ENCODE measurements around the gene SCN2B.

SCN2B gene

DNA sequence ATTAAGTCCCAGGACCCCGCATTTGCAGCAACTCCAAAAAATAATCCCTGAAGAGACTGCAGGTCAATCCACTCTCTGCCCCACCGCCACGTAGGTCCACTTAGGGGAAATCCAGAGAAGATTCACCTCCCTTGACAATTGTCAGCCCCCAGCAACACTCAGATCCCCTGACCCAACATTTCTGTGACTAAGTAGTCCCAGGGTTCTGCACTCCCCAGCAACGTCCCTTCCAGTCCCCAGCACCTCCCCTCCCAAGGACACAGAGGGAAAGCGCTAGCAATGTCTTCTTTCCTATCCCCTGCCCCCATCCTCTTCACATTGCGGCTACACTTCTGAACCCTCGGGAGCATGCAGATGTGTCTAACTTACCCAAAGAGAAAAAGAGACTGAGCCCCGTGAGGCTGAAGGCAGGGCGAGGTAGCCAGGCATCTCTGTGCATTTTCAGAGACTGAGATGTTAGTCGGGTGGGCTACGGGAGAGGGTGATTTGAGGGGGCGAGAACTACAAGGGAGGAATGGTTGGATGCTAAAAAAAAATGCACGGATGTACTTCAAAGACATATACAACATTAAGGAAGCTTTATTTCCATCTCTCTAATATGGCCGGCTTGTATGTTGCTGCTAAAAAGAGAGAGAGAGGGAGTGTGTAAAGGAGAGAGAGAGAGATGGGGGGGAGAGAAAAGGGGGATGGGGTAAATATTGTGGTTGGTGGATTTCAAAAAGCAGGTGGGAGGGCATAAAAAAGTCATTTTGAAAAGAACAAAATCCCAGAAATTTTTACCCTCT, at the start of gene SCN2B:
Gene SCN2B (minus strand): TSS at position 647 of the 785 bp plus-strand sequence. CDS start 208 bp downstream, at position 439.
- DNase-seq: no peak

DNA sequence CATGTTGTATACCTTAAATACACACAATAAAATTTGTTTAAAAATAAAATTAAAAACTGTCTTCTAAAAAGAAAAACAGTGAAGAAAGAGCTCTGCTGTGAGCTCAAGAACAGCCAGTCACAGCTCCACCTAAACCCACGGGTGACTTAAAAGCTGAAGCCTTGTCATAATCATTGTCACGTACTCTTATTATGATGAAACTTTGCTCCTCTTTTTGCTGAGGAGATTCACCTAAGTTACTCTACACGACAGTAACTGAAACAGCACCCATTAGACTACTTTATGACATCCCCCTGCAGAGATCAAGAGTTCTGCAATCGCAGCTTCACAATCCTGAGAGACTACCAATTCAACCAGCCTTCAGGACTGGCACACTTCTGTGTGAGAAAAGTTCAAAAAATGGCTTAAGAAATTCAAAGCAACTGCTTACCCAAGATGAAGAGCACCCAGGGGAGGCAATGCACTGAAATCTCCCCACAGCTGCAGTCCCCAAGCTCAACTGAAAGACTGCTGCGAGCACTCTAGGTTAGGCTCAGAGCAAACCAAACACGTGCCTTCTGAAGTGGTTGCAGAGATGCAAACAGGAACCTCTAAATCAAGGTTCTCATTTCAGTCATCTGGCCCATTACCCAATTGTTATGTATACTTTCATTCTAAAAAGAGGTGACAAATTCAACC, 48.2 kb upstream of the SCN2B start, which contains the start of gene JAML:
Gene JAML (minus strand): TSS at position 501 of the 678 bp plus-strand sequence. CDS start 10,145 bp downstream, outside the sequence.
- no peak for DNase-seq

DNA sequence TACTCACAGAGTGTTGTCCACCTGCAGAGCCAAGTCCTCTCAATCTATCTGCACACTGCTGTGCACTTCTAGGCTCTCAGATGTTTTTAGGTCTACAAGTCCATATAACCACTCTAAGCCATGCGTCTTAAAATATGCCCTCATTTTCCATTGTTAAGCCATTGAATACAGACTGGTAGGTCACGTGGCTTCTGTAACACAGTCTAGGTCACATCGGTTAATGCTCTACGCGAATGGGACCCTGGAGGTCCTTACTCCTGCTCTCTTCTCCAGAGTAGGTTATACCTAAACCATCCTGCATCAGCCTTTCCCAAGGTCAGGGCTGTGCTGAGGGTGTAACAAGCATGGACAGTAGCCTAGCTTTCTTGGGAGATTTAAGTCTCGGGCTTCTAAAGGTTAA, 47.6 kb upstream of the SCN2B start:
- DNase-seq: no peak

DNA sequence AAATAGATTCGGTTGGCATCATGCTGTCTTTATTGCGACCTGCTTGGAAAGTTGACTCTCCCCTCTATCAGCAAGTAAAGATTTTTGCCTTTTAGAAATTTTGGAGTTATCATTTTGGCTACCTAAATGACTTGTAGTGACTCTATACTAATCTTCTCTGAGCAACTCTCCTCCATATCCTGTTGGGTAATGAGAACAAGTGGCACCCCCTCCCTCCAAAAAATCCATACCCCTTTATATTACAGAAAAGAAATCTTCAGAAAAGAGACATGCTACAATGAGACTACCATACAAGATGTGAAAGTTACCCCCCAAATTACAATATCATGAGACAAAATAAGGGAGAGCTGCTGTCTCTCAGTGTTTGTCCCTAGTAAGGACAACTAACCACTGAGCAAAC, 47.1 kb upstream of the SCN2B start:
- no peak for DNase-seq

DNA sequence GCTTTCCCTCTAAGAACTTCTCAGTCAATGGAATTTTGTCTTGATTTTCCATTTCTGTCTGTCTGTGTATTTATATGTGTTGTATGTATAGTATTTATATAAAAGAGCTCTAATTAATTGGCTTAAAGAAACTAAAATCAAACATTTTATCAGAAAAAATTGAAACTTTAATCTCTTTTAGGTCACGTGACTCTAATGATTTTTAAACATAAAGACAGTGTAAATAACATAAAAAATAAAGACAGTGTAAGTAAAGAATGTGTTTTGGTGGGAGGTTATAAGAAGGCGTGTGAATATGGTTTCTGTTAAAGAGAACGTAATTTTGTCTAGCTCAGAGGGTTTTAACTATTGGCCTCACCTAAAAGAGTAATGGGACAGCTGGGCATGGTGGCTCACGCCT, 46.0 kb upstream of the SCN2B start:
- DNase-seq: no peak

GRCh38 chr11:118221419-118221818, 45.0 kb upstream of the SCN2B start:
- no peak for DNase-seq

DNA sequence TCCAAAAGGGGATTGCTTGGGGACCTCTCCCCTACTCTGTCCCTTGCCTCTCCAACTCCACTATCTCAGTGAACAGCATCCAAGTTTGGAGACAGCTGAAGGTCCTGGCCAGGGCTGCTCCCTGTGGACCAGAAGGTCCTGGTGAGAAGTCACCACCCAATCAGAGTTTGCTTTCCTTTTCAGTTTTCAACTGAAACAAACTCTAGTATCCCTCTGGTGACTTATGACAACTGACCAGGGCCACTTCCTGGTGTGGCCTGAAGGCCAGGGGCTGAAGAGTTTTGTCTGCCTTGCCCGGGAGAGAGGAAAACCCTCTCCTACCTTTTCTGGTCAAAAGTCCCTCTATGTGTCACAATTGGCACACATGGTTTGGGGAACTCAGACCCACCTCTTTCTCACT, 43.3 kb upstream of the SCN2B start:
- no peak for DNase-seq

DNA sequence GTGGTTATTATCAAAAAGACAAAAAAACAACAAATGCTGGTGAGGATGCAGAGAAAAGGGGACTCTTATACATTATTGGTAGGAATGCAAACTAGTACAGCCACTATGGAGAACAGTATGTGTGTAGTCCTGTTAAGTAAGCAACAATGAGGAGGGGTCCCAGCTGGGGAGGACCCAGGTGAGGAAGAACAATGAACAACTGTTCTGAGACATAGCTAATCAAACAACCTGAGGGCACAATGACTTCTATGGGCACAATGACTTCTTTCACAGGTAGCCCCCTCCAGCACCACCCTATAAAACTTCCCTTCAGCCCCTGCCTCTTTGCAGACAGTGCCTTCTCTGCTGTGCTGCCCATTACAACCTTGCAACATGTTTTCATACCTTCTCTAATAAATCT, 42.8 kb upstream of the SCN2B start:
- DNase-seq: no peak

DNA sequence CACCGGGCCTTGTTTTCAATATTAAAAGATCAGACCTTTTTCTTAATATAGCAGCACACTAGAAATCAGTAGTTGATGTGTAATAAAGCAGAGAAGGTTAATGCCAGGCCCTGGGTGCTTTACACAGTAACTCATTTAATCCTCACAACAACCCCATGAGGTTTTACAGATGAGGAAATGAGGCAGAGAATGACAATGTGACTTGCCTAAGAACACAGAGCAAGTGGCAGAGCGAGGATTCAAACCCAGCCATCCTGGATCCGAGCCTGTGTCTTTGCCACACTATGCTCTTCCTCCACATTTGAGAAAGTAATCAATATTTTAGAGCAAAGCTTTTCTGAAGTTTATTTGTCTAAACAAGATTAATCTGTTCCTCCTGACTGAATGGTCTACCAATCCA, 41.1 kb upstream of the SCN2B start:
- no peak for DNase-seq

DNA sequence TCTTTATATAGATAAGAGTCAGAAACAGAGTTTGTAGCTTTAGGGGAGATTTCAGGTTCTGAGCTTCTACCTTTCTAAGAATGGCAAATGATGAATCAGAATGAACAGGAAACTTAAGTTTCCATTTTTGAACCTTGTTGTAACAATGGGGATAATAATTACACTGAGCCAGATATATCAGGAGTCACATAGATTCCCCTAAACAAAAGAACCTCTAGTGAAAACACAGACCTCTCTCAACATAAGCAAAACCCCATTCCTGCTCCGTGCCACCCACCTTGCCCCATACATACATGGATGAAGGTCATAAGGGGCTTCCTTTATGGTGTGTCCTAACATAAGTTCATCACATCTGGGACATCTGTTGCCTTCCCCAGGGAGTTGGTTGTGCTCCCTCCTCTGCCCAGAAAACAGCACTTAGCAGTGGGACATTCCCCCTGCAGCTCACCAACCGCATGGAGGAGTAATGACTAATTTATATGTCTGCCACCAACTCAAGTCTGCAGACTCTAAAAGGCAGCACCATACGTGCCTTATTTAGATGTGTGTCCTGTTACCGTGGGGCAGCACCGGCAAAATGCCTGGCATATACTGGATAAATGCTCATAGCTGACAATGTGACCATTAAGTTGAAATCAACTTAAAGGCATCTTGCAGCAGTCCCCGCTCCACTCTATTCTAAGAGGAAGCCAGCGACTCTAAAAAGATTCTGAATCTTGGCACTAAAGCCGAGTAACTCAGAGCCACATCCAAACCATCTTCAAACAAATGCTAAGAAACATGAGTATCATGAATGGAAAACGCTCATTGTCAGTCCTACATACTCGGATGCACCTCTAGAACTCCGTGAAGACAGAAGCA, 40.4 kb upstream of the SCN2B start:
- no peak for DNase-seq

DNA sequence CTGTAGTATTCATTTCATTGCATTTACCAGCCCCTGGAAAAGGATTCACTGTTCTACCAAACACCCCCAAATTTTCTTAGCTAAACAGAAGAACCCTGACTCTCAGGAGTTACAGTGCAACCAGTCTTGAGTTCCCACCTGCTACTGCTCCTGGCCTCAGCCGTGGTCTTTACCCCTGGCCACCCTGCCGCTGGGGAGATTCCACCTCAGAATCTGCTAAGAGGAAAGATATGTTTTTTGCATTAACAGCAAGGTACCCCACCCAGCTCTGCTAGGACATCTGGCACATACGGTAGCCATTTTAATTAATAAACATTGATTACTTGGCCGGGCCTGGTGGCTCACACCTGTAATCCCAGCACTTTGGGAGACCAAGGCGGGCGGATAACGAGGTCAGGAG, 39.3 kb upstream of the SCN2B start:
- DNase-seq: no peak

GRCh38 chr11:118215262-118215661, 38.8 kb upstream of the SCN2B start:
- no peak for DNase-seq

DNA sequence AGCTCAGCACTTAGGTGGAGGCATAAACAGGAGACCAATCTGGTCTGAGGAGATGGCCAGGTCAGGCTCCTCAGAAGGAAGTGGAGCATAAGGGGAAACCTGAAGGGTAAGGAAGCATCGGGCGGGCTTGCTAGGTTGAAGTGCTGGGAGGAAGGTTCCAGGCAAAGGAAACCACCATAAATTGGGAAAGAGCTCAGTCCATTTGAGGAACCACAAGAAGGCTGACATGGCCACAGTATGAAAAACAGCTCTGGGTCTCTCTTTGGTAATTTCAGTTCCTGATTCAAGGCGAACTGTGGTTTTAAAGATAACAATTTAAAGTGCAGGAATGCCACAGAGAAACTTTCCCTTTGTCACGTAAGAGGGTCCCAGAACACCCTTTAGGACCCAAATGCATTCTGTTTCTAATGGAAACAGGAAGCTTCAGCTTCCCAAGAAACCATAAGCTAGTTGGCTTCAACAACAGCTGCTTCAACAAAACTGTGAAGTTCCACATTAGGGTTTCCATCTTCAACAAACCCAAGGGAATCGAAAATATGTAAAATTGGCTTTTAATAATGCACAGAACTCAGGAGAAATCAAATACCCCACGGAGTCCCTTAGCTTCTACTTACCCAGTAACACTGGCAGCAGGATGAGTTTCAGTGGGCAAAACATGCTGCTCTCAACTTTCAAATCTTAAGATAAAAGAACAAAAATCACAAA, 37.9 kb upstream of the SCN2B start:
- DNase-seq: no peak

DNA sequence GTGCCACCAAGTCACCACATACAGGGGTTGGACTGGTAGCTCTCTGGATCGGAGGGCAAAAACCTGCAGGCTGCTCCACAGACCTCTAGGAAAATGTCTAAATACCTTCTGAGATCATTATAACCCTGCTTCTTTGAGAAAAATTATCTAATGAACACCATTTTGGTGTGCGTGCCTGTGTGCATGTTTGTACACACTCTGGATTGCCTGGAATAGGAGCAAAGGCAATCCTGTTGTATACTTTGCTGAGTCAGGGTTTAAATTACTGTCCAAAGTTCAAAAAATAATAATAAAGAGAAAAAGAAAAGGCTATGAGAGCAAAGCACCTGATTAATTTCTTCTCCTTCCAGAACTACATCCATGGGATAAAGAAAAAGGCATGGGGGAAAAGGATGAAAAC, 37.3 kb upstream of the SCN2B start:
- no peak for DNase-seq

GRCh38 chr11:118213201-118213600, 36.8 kb upstream of the SCN2B start:
- no peak for DNase-seq

- DNase-seq: no peak
Measured at GRCh38 chr11:118212781-118213191, 36.3 kb upstream of the SCN2B start.

- no peak for DNase-seq
Measured at GRCh38 chr11:118212131-118212725, 35.8 kb upstream of the SCN2B start.

DNA sequence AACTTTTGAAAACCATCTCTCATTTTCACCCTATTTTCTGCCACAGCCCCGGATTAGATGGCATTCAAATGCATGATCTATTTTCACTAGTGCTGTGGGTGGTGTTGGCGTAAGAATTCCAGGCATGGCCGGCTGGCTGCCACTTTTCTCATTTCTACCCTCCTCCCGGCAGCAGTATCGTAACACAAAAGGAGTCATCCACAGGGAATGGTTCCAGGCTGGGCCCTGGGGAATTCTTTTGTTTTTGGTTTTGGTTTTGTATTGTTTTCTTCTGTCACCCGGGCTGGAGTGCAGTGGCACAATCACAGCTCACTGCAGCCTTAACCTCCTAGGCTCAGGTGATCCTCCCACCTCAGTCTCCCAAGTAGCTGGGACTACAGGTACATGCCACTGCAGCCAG, 34.6 kb upstream of the SCN2B start:
- DNase-seq: no peak

DNA sequence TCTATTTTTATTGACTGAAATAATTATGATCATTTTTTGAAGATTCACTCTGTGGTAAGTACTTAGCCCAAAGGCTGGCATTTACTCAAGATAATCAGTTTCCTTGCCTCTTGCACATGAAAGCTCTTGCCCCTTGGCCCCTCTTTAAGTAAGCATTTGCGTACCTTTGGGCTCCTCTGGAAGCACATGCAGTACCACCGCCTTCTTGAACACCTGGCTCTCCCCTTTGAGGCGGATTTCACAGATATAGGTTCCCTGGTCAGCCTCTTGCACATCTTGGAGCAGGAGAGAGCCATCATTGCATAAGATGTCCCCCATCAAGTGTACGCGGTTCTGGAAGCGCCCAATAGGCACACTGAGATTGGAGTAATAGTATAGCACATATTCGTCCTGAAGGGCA, 33.9 kb upstream of the SCN2B start:
- no peak for DNase-seq

DNA sequence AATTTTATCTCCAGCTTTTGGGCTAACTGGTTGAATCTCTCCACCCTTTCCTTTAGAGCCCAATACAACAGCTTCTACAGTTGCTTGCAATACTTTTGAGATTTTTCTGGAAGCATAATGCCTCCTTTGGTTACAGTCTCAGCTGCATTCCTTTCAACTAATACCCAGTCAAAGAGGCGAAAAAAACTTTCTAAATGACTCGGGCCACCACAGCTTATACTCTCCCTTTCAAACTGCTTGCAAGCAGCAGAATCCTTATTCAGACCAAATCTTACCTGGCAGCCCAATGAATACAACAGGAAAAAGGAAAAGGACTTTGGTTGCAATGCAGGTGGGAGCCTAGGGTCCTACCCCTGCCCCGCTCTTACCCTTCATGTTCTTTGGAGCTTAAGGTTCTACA, 32.6 kb upstream of the SCN2B start:
- no peak for DNase-seq

GRCh38 chr11:118207079-118207478, 30.6 kb upstream of the SCN2B start:
- DNase-seq: no peak

GRCh38 chr11:118206391-118207031, 30.1 kb upstream of the SCN2B start:
- DNase-seq: no peak

Data from HCEC 1CT (cell line).